ENCODE results near the gene GMPR.
A peak's percentile ranks its signal among the peaks of the same experiment; 100 is the strongest.

Gene GMPR

DNA sequence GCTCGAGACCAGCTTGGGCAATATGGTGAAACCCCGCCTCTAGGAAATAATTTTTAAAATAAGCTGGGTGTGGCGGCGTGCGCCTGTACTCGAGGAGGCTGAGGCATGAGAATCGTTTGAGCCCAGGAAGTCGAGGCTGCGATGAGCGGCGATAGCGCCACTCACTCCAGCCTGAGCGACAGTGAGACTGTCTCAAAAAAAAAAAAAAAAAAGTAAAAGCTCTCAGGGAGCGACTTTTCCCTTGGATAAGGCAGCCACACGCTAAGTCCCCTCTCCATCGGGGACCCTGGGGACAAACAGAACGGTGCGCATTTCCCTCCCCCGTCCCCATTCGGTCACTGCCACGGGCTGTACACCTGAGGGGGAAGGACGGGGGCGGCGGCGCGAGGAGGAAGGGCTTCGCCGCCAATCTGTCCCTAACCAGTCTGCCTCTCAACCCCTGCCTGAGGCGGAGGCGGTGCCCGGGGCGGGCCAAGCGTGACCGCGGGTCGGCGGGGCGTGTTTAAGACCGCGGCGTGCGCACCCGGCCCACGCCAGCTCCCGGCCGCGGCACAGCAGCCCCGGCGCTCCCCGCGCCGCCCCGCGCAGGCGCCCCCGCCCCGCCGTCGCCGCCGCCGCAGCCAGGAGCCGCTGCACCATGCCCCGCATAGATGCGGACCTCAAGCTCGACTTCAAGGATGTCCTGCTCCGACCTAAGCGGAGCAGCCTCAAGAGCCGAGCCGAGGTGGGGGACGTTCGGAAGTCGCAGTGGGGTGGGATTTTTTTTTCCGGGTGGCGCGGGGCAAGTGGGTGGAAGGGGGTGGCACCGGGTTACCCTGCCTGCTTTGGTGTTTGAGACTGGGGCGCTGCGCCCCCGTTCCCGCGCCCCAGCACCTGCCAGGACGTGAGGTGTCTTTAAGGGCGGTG is at the start of gene GMPR:
Gene GMPR, plus strand, starts transcription at position 531 of the 906 bp plus-strand sequence. Its CDS starts 107 bp downstream, at position 638.
- no peaks in the 10 kb centered on the region for H3K9me3 ChIP-seq (ENCODE audit: control insufficient read depth, insufficient read depth, low read length)
- no peak for DNase-seq (ENCODE audit: low read depth, low spot score)
- H3K36me3 ChIP-seq (ENCODE audit: control insufficient read depth, insufficient read depth, low read length), result no peaks in the 10 kb centered on the region
- H3K4me3 ChIP-seq (ENCODE audit: low read length), result peak within 1 kb of the TSS; percentile 55; the same call in 1 of the 2 replicates
- peaks cover 20% of the 10 kb centered on the region for H3K27me3 ChIP-seq (ENCODE audit: control insufficient read depth, insufficient read depth, low read length)
- H3K4me1 ChIP-seq (ENCODE audit: control insufficient read depth, insufficient read depth, low read length), result no peaks in the 10 kb centered on the region
- no peak within 1 kb of the TSS for H3K27ac ChIP-seq (ENCODE audit: low read length)
- WGBS (ENCODE audit: insufficient coverage, insufficient read length), result no CpG with 5 or more reads among the region's 84 CpGs

- Histone ChIP-seq H3K4me1 (ENCODE audit: control insufficient read depth, insufficient read depth, low read length) (no peaks in the 10 kb centered on the region), H3K9me3 (ENCODE audit: control insufficient read depth, insufficient read depth, low read length) (no peaks in the 10 kb centered on the region), H3K27me3 (ENCODE audit: control insufficient read depth, insufficient read depth, low read length) (no peaks in the 10 kb centered on the region), H3K36me3 (ENCODE audit: control insufficient read depth, insufficient read depth, low read length) (no peaks in the 10 kb centered on the region), H3K4me3 (ENCODE audit: low read length) (no peak overlapping the region), H3K27ac (ENCODE audit: low read length) (no peak overlapping the region)
- no CpG with 5 or more reads among the region's 1 CpG for WGBS (ENCODE audit: insufficient coverage, insufficient read length)
- DNase-seq (ENCODE audit: low read depth, low spot score), result no peak
These were observed 48.2 kb upstream of the GMPR start for GRCh38 chr6:16190214-16190613.

DNA sequence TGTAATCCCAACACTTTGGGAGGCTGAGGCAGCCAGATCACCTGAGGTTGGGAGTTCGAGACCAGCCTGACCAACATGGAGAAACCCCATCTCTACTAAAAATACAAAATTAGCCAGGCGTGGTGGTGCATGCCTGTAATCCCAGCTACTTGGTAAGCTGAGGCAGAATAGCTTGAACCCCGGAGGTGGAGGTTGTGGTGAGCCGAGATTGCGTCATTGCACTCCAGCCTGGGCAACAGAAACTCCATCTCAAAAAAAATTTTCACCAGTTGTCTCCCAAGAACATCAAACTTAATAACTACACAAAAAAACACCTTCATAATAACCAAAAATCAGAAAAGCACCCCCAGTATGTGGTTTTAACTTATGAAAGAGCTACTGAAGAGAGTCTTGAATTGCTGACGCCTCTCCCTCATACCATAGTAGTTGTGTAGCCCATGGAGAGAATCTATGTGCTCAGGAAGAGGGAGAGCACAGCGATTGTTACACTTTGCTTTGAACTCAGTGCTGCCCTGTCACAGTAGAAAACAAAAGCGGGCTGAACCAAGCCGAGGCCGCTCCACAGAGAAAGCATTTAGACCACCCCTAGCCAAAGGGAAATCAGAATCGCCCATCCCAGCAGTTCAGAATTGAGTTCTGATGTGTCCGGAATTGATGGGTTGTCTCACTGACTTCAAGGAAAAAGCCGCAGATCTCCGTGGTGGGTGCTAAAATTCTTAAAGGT is 42.0 kb upstream of the GMPR start:
- Histone ChIP-seq H3K36me3 (ENCODE audit: control insufficient read depth, insufficient read depth, low read length) (no peaks in the 10 kb centered on the region), H3K4me1 (ENCODE audit: control insufficient read depth, insufficient read depth, low read length) (no peaks in the 10 kb centered on the region), H3K27ac (ENCODE audit: low read length) (no peak overlapping the region), H3K27me3 (ENCODE audit: control insufficient read depth, insufficient read depth, low read length) (no peaks in the 10 kb centered on the region), H3K9me3 (ENCODE audit: control insufficient read depth, insufficient read depth, low read length) (no peaks in the 10 kb centered on the region), H3K4me3 (ENCODE audit: low read length) (no peak overlapping the region)
- WGBS (ENCODE audit: insufficient coverage, insufficient read length), result no CpG with 5 or more reads among the region's 14 CpGs
- no peak for DNase-seq (ENCODE audit: low read depth, low spot score)

- Histone ChIP-seq H3K27ac (ENCODE audit: low read length) (no peak overlapping the region), H3K4me1 (ENCODE audit: control insufficient read depth, insufficient read depth, low read length) (no peaks in the 10 kb centered on the region), H3K9me3 (ENCODE audit: control insufficient read depth, insufficient read depth, low read length) (no peaks in the 10 kb centered on the region), H3K4me3 (ENCODE audit: low read length) (no peak overlapping the region), H3K36me3 (ENCODE audit: control insufficient read depth, insufficient read depth, low read length) (no peaks in the 10 kb centered on the region), H3K27me3 (ENCODE audit: control insufficient read depth, insufficient read depth, low read length) (no peaks in the 10 kb centered on the region)
- no CpG with 5 or more reads among the region's 19 CpGs for WGBS (ENCODE audit: insufficient coverage, insufficient read length)
- DNase-seq (ENCODE audit: low read depth, low spot score), result no peak
These were observed 41.3 kb upstream of the GMPR start for GRCh38 chr6:16196984-16197546.

DNA sequence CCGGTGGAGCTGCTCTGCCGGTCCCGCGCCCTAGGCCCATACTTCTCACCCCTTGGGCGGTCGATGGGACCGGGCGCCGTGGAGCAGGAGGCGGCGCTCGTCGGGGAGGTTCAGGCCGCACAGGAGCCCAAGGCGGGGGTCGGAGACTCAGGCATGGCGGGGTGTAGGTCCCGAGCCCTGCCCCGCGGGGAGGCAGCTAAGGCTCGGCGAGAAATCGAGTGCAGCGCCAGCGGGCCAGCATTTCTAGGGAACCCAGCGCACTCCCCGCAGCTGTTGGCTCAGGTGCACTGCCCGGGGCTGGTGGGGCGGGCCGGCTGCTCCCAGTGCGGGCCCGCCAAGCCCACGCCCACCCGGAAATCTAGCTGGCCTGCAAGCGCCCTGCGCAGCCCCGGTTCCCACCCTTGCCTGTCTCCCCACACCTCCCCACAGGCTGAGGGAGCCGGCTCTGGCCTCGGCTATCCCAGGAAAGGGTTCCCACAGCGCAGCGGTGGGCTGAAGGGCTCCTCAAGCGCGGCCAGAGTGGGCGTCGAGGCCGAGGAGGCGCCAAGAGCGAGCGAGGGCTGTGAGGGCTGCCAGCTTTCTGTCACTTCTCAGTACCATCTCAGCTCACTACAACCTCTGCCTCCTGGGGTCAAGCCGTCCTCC is 40.2 kb upstream of the GMPR start:
- no peaks in the 10 kb centered on the region for H3K27me3 ChIP-seq (ENCODE audit: control insufficient read depth, insufficient read depth, low read length)
- no peaks in the 10 kb centered on the region for H3K36me3 ChIP-seq (ENCODE audit: control insufficient read depth, insufficient read depth, low read length)
- H3K4me3 ChIP-seq (ENCODE audit: low read length), result no peak overlapping the region
- no peak overlapping the region for H3K27ac ChIP-seq (ENCODE audit: low read length)
- WGBS (ENCODE audit: insufficient coverage, insufficient read length), result no CpG with 5 or more reads among the region's 50 CpGs
- H3K9me3 ChIP-seq (ENCODE audit: control insufficient read depth, insufficient read depth, low read length), result no peaks in the 10 kb centered on the region
- DNase-seq (ENCODE audit: low read depth, low spot score), result no peak
- H3K4me1 ChIP-seq (ENCODE audit: control insufficient read depth, insufficient read depth, low read length), result no peaks in the 10 kb centered on the region

GRCh38 chr6:16199804-16200203 is 38.6 kb upstream of the GMPR start:
- DNase-seq (ENCODE audit: low read depth, low spot score), result no peak
- Histone ChIP-seq H3K27ac (ENCODE audit: low read length) (no peak overlapping the region), H3K36me3 (ENCODE audit: control insufficient read depth, insufficient read depth, low read length) (no peaks in the 10 kb centered on the region), H3K27me3 (ENCODE audit: control insufficient read depth, insufficient read depth, low read length) (no peaks in the 10 kb centered on the region), H3K9me3 (ENCODE audit: control insufficient read depth, insufficient read depth, low read length) (no peaks in the 10 kb centered on the region), H3K4me1 (ENCODE audit: control insufficient read depth, insufficient read depth, low read length) (no peaks in the 10 kb centered on the region), H3K4me3 (ENCODE audit: low read length) (no peak overlapping the region)
- no CpG with 5 or more reads among the region's 5 CpGs for WGBS (ENCODE audit: insufficient coverage, insufficient read length)

- WGBS (ENCODE audit: insufficient coverage, insufficient read length), result no CpG with 5 or more reads among the region's 18 CpGs
- no peak overlapping the region for H3K4me3 ChIP-seq (ENCODE audit: low read length)
- no peaks in the 10 kb centered on the region for H3K4me1 ChIP-seq (ENCODE audit: control insufficient read depth, insufficient read depth, low read length)
- DNase-seq (ENCODE audit: low read depth, low spot score), result no peak
- H3K36me3 ChIP-seq (ENCODE audit: control insufficient read depth, insufficient read depth, low read length), result no peaks in the 10 kb centered on the region
- no peak overlapping the region for H3K27ac ChIP-seq (ENCODE audit: low read length)
- H3K27me3 ChIP-seq (ENCODE audit: control insufficient read depth, insufficient read depth, low read length), result no peaks in the 10 kb centered on the region
- H3K9me3 ChIP-seq (ENCODE audit: control insufficient read depth, insufficient read depth, low read length), result no peaks in the 10 kb centered on the region
These were observed 38.0 kb upstream of the GMPR start for GRCh38 chr6:16200321-16200883.

DNA sequence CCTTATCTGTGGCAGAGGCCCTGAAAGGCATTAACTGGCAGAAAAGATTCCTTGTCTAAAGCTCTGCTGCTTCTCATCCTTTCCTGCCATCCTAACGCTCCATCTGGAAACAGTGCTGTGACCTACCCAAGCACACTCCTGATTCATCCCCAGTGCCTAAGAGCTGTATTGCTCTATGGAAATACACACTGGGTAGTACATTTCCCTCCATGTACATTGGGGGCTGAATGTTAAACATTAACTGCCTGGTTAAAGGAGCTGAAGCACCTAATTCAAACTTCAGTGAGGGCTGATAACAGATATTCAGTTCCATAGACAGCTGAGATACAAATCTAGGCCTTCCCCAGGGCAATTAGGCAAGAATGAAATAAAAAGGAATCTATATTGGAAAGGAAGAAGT is 36.7 kb upstream of the GMPR start:
- Histone ChIP-seq H3K27ac (ENCODE audit: low read length) (no peak overlapping the region), H3K4me3 (ENCODE audit: low read length) (no peak overlapping the region), H3K9me3 (ENCODE audit: control insufficient read depth, insufficient read depth, low read length) (no peaks in the 10 kb centered on the region), H3K4me1 (ENCODE audit: control insufficient read depth, insufficient read depth, low read length) (no peaks in the 10 kb centered on the region; the same call in 1 of the 2 replicates), H3K36me3 (ENCODE audit: control insufficient read depth, insufficient read depth, low read length) (no peaks in the 10 kb centered on the region), H3K27me3 (ENCODE audit: control insufficient read depth, insufficient read depth, low read length) (no peaks in the 10 kb centered on the region)
- no peak for DNase-seq (ENCODE audit: low read depth, low spot score)
- no CpG with 5 or more reads among the region's 1 CpG for WGBS (ENCODE audit: insufficient coverage, insufficient read length)

DNA sequence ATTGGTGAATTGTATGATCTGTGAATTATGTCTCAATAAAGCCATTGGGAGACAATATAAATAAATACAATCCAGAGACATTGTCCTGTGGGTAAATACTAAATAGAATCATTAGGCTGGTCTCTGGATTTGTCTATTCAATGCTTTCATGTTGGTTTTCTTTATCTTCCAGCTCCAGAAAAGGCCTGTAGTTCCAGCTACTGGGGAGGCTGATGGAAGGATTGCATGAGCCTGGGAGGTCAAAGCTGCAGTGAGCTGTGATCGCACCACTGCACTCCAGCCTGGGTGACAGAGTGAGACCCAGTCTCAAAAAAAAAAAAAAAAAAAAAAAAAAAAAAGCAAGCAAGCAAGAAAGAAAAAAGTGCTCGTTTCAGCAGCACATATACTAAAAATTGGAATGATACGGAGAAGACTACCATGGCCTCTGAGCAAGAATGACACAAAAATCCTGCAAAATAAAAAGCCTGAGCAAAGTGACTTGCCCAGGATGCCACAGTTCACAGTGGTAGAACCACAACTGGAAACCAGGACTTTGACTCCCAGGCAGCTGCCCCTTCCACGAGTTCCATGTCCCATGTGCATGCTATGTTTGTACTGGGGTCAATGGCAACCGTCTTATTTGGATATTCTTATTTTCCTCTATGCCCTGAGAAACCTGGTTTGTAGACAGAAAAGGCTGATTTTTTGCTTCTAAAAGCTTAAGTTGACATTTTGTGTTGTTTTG is 33.6 kb upstream of the GMPR start:
- no peaks in the 10 kb centered on the region; the same call in 1 of the 2 replicates for H3K4me1 ChIP-seq (ENCODE audit: control insufficient read depth, insufficient read depth, low read length)
- H3K36me3 ChIP-seq (ENCODE audit: control insufficient read depth, insufficient read depth, low read length), result no peaks in the 10 kb centered on the region
- no peak overlapping the region for H3K27ac ChIP-seq (ENCODE audit: low read length)
- no peak for DNase-seq (ENCODE audit: low read depth, low spot score)
- H3K27me3 ChIP-seq (ENCODE audit: control insufficient read depth, insufficient read depth, low read length), result no peaks in the 10 kb centered on the region
- H3K4me3 ChIP-seq (ENCODE audit: low read length), result no peak overlapping the region
- WGBS (ENCODE audit: insufficient coverage, insufficient read length), result no CpG with 5 or more reads among the region's 5 CpGs
- no peaks in the 10 kb centered on the region for H3K9me3 ChIP-seq (ENCODE audit: control insufficient read depth, insufficient read depth, low read length)

All from iPS DF 6.9 (cell line).